ENCODE data around the gene NHLH1. TPM values are rescaled to one million over a fixed set of nuclear protein-coding genes. Genes with fewer than 3 reads are reported as not detected.

The NHLH1 gene
- total RNA-seq, 1 experiment from 2014 or later, result 0.18 TPM

- no peak for DNase-seq (ENCODE audit: low read depth, low spot score)
- H3K4me3 ChIP-seq (ENCODE audit: low read depth in 2 of 2, low read length in 2 of 2), result no peak overlapping the region
- no peaks in the 10 kb centered on the region for H3K4me1 ChIP-seq (ENCODE audit: control insufficient read depth, insufficient read depth, low read length)
- H3K9me3 ChIP-seq (ENCODE audit: control insufficient read depth, insufficient read depth, low read depth, low read length), result no peaks in the 10 kb centered on the region
- ATAC-seq, result no peak
- intact Hi-C loops (cut with micrococcal nuclease; ENCODE audit: unreplicated experiment), result no loop called here
- no TSS peak for BruUV-seq (replicated peaks)
- H3K27ac ChIP-seq (ENCODE audit: low read length), result no peak overlapping the region
- TF ChIP-seq POLR2AphosphoS5 (IDR thresholded peaks at IDR 0.05; ENCODE audit: low read depth, low read length) (no peak), REST (IDR thresholded peaks at IDR 0.05; ENCODE audit: insufficient read depth in 1 of 2, low read depth in 2 of 2, low read length in 1 of 2) (no peak)
- no peaks in the 10 kb centered on the region for H3K36me3 ChIP-seq (ENCODE audit: control insufficient read depth, insufficient read depth, low read length)
- ChIA-PET CTCF (no interaction called here), POLR2A (interaction anchor here (0.7 kb wide), 1 partner anchor 14 kb away, joined by 4 read pairs; no protein-coding TSS in a partner anchor)
- H3K27me3 ChIP-seq (ENCODE audit: control insufficient read depth, insufficient read depth, low read length), result peaks cover under 1% of the 10 kb centered on the region; the same call in 1 of the 2 replicates
- in situ Hi-C loops (cut with HindIII; ENCODE audit: low pct_unique_long_range_greater_than_20kb, low sequenced_read_pairs), result no loop called here
Measured at GRCh38 chr1:160411271-160412027, 44.6 kb downstream of the NHLH1 start.

GRCh38 chr1:160412028-160412362 lies 45.1 kb downstream of the NHLH1 start:
- no peaks in the 10 kb centered on the region for H3K9me3 ChIP-seq (ENCODE audit: control insufficient read depth, insufficient read depth, low read depth, low read length)
- no TSS peak for BruUV-seq (replicated peaks)
- H3K27me3 ChIP-seq (ENCODE audit: control insufficient read depth, insufficient read depth, low read length), result peaks cover 2% of the 10 kb centered on the region; the same call in 1 of the 2 replicates
- CTCF ChIA-PET, result no interaction called here
- in situ Hi-C loops (cut with HindIII; ENCODE audit: low pct_unique_long_range_greater_than_20kb, low sequenced_read_pairs), result no loop called here
- POLR2A ChIA-PET, result no interaction called here
- DNase-seq (ENCODE audit: low read depth, low spot score) (no peak), ATAC-seq (no peak)
- no peak for TF ChIP-seq TCF7L2 (IDR thresholded peaks at IDR 0.05; ENCODE audit: low read depth, low read length)
- TF ChIP-seq CTCF (IDR thresholded peaks at IDR 0.05), result no peak
- no peak for TF ChIP-seq POLR2AphosphoS5 (IDR thresholded peaks at IDR 0.05; ENCODE audit: low read depth, low read length)
- no peak for TF ChIP-seq REST (IDR thresholded peaks at IDR 0.05; ENCODE audit: insufficient read depth in 1 of 2, low read depth in 2 of 2, low read length in 1 of 2)
- TF ChIP-seq SIN3A (IDR thresholded peaks at IDR 0.05; ENCODE audit: borderline replicate concordance, insufficient read depth, low read depth, low read length), result no peak
- H3K4me1 ChIP-seq (ENCODE audit: control insufficient read depth, insufficient read depth, low read length), result no peaks in the 10 kb centered on the region
- no peaks in the 10 kb centered on the region for H3K36me3 ChIP-seq (ENCODE audit: control insufficient read depth, insufficient read depth, low read length)
- intact Hi-C loops (cut with micrococcal nuclease; ENCODE audit: unreplicated experiment), result no loop called here
- H3K4me3 ChIP-seq (ENCODE audit: low read depth in 2 of 2, low read length in 2 of 2), result no peak overlapping the region
- no peak overlapping the region for H3K27ac ChIP-seq (ENCODE audit: low read length)

All from Panc1 (cell line).